ENCODE measurements around the gene SIGLEC12.
"Not testable (repeated sequence)": the region's sequence is repeated elsewhere in the genome, so short reads cannot be mapped to it uniquely, and the experiment has no call there.

The SIGLEC12 gene

GRCh38 chr19:51457351-51458013, 44.1 kb downstream of the SIGLEC12 start:
- DNase-seq = no peak

- no peak for DNase-seq
These were observed 44.9 kb downstream of the SIGLEC12 start for GRCh38 chr19:51456541-51457290.

DNA sequence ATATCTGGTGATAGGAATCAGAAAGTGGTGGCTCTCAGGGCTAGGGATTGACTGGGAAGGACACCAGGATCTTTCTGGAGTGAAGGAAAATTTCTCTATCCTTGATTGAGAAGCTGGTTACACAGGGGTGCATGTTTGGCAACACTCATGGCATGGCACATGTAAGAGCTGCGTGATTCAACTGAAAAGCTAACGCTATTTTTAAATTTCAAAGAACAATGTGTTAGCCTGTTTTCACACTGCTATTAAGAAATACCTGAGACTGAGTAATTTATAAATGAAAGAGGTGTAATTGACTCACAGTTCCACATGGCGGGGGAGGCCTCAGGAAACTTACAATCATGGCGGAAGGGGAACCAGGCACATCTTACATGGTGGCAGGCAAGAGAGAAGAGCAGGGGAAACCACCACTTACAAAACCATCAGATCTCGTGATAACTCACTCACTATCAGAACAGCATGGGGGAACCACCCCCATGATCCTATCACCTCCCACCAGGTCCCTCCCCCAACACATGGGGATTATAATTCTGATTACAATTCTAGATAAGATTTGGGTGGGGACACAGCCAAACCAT, 50.8 kb downstream of the SIGLEC12 start:
- DNase-seq = no peak

DNA sequence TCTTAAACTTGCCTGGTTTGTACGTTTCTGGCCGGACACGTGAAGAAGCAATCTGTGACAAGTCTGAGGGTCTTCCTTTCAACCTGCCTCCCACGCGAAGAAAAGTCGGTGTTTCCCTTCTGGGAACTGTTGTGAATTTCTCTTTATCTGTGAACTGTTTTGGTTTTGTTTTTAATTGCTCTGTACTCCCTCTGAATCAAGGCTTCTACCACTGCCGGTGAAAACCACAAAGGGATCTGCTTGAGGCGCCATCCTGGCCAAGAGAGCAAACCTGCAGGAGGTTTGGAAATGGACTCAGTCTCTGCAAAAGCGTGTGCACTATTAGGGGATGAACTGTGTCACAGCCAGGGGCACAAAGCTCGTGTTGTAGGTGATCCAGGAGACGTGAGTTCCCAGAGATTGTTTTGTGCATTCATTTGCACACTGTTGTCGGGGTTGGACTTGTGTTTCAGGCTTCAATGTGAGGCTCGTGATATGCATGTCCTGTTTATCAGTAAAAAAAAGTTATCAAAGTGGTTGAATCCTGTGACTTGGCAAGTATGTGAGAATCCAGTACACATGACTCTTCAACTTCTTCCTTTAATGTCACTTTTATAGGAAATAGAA, 53.1 kb downstream of the SIGLEC12 start:
- DNase-seq = no peak

- no peak for DNase-seq
These were observed 53.6 kb downstream of the SIGLEC12 start for GRCh38 chr19:51448011-51448410.

GRCh38 chr19:51447510-51447909, 54.1 kb downstream of the SIGLEC12 start:
- DNase-seq = not testable (repeated sequence)

DNA sequence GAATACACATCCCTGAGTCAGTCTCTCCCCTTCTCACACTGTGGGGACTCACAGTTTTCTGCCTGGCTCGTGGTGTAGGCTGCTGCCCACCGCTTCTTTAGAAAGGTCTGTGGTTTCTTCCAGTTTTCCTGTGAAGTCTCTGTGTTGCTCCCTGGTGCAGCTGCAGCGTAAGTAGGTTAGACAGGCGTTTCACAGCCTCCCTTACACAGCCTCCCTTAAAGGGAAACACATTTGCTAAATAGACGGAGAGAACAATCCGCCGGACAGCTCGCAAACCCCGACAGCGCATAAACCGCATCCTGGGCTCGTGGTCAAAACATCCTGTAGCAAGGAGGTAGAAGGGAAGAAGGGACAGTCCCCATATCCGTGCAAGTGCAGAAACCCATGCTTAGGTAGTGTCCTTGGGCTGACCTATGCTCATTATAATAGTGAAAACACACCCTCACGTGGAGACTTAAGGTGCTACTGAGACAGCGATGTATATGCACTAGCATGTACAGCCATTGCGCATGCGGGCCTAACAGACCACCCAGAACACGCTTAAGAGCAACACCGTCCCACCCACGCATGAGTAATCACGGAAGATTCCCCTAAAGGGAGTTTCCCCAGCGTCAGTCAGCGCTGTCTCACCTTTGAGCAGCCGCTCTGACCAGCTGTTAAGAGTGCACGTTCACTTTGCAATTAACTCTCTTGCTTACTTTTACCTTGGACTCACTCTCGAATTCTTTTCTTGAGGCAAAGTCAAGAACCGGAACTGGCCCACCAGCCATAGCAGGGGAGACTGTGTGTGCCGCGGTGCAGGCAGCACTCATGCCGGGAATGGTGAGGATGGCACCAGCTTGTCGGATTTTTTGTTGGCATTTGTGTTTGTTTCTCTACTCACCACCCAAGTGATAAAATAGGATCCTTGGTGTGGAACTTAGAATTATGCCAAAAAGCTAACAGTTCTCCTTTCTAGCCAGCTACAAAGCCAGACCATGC, 59.9 kb downstream of the SIGLEC12 start:
- no peak for DNase-seq

Measured in NCI-H524 treated with DMSO at 0.1 percent for 48 hours (cell line).